ENCODE data around the gene MAP6.

Gene MAP6

DNA sequence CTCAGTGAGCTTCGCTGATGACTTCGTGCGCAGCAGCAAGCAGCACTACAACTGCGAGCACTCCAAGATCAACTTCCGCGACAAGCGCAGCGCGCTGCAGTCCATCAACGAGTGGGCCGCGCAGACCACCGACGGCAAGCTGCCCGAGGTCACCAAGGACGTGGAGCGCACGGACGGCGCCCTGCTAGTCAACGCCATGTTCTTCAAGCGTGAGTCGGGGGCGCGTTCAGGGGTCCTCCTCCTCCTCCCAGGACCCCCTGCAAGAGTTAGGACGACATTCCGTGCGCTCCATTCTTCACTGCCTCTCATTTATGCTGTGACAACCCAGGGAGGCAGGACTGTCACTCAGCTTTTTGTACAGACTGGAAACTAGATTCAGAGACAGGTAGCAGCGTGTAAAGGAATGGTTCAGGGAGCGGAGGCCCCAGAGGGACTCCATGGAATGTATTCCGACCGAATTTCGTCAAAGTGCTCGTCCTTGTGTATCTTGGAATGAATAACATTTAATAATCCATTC lies 102.0 kb downstream of the MAP6 start:
- DNase-seq (ENCODE audit: low read depth), result no peak

DNA sequence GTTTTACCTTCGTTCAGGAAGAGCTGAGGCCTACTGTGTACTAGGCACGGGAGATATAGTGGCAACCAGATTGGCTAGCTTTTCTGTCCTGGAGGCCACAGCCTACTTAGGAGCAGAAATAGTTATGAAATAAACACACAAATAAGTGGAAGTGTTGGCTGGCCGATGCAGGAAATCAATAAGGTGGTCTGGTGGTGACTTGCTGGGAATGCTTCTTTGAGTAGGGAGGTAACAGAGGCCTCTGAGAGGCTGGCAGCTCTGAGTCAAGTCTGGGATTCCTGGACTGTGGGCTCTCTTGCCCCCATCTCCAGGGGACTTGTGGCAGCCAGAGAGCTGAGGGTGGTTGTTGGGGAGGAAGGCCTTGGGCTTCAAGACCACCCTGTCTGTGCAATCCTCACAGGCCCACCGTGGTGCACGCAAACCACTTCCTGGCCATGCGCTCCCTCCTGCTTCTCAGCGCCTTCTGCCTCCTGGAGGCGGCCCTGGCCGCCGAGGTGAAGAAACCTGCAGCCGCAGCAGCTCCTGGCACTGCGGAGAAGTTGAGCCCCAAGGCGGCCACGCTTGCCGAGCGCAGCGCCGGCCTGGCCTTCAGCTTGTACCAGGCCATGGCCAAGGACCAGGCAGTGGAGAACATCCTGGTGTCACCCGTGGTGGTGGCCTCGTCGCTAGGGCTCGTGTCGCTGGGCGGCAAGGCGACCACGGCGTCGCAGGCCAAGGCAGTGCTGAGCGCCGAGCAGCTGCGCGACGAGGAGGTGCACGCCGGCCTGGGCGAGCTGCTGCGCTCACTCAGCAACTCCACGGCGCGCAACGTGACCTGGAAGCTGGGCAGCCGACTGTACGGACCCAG lies 102.7 kb downstream of the MAP6 start:
- no peak for DNase-seq (ENCODE audit: low read depth)

DNA sequence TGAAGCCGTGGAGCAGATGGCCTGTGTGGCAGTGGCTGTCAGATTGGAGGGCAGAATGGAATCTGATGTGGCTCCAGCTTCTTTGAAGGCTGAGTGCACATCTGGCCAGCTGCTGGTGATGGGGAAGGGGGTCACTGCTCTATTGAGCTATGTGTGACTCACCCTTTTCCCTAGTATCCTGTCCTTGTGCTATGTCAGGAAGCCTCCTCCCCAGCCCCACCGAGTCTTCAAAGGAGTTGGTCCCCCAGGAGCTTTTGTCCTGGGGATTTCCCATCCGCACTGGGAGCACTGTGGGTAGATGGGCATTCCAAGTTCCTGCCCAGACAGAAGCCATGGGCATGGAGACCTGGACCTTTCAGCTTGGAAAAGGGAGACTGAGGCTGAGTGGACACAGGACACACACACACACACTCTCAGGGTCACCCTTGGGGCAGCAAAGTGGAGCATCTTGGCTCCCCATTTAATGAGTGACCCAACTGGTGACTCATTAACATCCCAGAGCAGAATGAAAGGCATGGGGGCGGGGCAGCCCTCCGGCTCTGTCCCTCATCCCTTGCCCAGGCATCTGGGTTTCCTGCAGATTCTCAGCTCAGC lies 103.5 kb downstream of the MAP6 start:
- DNase-seq (ENCODE audit: low read depth), result no peak

DNA sequence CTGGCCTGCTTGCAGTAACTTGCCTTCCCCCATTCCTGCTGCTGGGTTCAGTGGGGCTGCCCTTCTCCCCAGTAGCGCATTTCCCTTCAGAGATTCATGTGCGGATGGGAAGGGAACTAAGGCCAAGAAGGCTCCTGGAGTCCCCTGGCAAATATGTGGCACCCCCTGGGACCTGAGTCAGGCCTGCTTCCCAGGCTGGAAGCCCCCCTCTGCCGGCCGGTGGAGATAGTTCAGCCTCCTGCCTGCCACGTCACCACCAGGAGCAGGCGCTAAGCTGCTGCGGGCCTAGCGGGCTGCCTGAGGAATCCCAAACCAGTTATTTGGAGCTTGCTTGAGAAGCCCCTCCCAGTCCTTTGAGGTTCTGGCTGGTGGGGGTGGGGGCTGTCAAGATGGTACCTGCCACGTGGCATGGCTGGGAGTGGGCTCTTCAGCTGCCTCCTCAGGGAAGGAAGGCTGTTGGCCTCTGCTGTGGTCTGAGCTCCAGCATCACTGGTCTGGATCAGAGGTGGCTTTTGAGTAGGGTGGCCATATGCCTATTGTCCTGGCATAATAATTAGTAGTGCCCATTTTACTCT lies 104.8 kb downstream of the MAP6 start:
- no peak for DNase-seq (ENCODE audit: low read depth)

DNA sequence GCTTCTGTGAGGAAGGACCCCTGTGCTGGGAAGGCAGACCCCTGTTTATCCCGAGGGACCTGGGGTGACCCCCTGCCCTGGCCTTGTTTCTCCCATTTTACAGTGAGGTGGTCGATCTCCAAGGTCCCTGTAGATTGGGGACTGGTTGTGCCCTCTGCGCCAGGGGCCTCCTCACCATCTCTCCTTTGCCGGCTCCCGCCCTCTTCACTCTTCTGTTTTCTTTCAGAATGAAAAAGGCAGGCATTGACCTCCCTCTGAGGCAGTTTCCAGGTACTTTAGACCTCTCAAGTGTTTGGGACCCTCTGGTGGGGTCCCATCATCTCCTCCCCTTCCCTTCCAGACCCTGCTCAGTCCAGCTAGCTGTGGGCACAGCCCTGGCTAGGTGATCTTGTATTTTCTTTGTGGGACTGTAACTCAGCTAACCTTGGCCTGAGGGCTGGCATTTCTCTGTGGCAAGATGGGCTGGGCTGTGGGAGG lies 105.3 kb downstream of the MAP6 start:
- no peak for DNase-seq (ENCODE audit: low read depth)

DNA sequence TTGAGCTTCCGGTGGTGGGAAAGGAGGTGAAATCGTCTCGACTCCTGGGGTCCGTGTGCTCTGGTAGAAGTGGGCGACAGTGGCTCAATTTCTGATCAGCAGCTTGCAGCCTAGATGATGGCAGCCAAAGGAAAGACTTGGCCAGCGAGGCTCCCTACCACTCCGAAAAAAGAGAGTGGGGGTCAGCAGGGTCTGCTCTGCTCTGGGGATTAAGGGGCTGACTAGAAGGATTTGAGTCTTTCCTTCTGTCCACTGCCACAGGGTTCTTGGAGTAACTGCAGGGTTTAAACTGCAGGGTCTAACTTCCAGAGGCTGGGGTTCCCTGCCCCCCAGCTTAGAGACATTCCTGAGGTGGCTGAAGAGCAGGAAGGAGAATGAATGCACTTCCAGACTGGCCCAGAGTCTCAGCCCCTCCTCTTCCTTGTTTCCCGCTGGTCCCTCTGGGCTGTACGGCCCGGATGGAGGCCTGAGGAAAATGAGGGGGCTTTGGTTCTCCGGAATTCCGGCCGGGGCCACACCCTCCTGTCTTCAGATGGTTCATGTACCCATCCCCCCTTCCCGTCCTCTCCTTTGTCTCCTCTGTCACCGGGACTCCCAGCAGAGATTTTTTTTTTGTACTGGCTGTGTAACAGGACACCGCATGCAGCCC lies 105.9 kb downstream of the MAP6 start:
- no peak for DNase-seq (ENCODE audit: low read depth)

DNA sequence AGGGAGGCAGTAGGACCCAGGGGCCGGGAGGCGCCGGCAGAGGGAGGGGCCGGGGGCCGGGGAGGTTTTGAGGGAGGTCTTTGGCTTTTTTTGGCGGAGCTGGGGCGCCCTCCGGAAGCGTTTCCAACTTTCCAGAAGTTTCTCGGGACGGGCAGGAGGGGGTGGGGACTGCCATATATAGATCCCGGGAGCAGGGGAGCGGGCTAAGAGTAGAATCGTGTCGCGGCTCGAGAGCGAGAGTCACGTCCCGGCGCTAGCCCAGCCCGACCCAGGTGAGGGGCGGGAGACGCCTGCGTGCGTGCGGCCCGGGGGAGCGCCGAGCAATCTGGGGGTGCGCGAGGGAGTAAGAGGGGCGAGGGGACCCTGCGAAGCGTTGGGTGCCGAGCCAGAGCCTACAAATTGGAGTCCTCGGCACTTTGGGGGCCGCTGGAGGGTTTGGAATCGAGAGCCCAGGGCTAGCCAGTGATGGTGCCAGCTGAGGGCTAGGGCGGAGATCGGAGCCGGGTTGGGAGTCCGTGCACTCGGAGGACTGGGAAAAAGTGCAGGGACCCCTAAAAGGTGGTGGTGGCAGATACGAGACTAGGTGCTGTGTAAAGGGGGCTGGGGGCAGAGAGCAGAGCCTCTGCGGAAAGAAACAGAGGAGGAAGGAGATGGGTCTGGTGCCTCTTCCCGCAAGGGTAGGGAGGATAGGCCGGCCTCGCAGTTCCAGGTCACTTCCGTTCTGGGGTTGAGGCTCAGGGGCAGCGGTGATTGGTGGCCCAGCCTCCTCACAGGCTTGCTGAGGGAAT lies 106.6 kb downstream of the MAP6 start, which contains the start of gene SERPINH1:
Gene SERPINH1, plus strand, starts transcription at position 206 of the 788 bp plus-strand sequence. CDS start 4,097 bp downstream, outside the sequence.
- DNase-seq (ENCODE audit: low read depth), result peak; percentile 29

DNA sequence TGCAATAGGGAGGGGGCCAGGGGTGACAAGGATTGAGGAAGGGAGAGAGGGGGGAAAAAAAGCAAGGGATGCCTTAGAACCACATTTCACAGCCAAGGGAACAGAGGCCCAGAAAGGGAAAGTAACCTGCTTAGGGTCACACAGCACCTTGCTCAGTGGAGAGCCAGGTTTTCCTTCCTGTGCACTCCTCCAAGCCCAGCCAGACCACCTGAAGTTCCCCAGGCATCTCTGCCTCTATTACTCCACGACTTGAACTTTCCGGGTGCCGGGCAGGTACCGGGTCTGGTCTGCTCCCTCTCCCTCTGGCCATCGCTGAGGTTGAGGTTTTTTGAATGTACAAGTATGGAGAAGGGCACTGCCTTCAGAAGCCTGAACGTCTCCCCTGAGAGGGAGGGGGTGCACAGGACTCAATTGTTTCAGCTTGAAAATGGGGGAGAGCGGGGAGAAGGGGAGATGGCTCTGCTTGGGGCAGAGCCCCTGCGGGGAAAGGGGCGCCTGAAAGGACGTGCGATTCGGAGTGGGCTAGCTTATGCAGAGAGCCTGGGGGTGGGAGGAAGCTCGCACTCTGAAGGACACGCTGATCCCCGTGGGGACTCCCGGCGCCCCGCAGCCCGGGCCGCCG lies 107.3 kb downstream of the MAP6 start:
- no peak for DNase-seq (ENCODE audit: low read depth)

DNA sequence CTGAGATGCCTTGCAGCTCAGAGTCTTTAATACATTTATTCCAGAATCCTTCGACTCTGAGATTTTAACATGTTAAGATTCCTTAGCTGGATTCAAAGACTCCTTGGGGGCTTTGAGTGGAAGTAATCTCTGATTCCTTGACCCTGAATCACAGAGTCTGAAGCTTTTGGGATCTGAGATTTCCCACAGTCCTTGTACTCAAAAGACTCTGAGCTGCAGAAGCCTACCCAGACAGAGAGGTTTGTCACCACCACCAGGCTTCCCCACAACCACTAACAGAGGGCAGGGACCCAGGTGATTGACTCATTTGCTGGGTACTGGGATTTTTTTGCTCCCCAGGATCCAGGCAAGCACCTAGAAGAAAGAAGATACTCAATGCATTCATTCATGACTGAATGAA lies 108.2 kb downstream of the MAP6 start:
- no peak for DNase-seq (ENCODE audit: low read depth)

DNA sequence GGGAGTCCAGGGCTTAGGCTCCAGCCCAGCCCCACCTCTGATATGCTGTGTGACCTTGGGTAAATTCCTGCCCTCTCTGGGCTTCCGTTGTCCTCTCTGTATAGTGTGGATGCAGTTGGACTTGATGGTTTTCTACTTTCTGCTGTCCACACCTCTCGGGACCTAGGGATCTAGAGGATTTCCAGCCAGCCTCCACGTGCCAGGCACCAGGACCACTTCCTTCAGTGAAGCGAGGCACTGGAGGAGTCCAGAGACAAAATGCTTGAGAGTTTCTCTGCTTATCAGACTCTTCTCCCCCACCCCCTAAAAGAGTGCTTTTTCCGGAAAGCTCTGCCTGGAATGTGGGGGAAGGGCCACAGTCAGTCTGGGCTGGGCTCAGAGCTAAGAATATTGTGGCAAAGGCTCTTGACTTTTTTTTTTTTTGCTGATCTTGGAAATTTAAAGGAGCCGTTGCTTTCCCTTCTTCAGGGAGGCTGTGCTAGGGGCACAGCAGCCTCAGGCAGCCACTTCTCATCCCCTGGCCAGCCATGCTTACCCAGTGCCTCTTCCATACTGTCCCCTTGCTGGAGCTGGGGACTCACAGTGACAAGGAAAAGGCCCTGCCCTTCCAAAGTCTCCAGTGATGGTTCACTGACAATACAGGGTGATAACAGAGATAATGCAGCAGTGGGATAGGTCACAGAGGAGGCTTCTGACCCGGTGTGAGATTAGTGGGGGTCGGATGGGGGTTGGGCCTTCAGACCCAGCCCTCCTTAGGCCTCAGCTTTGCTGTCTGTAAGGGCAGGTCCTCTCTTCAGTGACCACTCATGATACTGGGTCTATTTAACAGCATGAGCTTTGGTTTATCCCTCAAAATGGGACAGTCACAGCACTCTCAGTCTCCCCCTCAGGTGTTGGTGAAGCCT lies 109.6 kb downstream of the MAP6 start:
- no peak for DNase-seq (ENCODE audit: low read depth)

DNA sequence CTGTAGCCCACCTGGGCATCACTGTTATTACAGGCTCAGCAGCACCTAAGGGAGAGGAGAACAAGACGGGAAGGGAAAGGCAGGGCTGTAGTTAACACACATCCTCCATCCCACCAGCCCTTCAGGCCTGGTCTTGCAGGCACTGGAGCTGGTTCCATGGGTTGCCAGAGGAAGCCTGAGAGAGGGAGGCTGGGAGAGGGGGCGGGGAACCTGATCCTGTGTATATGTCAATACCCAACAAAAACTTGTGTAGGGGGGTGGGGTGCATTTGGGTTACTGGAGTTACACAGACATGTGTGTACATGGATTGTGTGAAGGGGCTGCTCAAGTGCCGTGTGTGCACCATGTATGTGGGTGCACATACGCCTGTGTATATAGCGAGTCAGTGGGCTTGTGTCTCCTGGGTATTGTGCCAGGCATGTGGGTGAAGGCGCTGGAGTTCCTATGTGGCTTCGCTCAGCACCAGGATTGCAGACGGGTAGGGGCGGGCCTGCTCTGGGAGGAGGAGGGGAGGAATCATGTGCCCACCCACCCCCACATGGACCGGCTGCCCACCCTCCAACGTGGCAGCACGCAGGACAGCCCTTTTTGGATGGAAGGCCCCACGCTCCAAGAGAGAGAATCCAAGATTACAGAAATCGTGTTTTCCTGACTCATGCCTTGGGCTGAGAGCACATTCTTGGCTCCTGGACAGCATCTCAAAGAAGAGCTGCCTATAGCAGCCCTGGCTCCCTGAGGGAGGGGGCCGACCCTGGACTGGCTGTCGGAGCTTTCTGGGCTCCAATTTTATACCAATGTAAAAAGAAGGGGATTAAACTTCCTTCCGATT lies 111.0 kb downstream of the MAP6 start:
- DNase-seq (ENCODE audit: low read depth), result no peak

DNA sequence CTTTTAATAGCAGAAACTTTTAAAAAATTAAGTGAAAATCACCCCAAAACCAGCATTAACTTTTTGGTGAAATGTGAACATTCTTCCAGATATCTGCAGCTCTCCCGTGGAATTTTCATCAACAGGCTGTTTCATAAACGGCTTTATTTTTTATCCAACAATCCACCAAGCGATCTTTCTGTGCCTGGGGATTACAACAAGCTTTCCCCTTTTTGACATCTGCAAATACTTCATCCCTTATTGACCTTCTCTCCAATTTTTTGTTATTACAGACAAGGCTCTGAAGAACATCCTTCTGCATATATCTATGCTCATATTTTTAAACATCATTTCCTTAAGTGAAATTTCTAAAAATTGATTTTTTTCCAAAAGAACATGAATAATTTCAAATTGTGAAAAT lies 112.6 kb downstream of the MAP6 start:
- no peak for DNase-seq (ENCODE audit: low read depth)

DNA sequence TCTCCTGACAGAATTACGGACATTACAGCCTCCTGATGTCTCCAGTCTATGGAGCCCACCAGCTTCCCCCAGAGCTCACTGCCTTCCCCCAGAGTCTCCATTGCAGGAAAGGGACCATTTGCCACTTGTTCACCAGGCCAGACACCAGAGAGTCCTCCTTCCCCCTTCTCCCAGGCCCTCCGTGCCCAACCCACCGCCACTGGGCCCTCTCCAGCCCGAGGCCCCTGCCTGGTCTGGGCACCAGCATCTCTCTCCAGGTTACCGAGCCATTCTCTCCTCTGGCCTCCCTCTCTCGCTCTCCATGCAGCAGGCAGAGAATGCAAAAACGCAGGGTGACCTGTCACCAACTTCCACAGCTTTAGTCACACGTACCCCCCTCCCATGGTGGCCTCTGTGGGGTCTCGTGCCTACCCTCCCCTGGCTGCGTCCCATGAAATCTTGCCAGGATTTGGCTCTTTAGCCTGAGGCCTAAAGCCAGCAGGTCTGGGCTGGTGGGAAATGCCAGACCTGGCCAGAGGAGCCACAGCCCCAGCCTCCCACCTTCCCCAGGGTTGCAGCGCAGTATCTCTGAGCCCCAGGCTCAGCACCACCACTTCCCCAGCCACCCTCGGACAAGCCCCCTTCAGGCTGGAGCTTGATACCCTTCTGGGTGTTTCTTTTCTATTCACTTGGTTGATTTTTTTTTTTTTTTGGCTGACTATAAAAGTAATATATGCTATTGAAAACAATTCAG lies 113.6 kb downstream of the MAP6 start:
- DNase-seq (ENCODE audit: low read depth), result no peak

DNA sequence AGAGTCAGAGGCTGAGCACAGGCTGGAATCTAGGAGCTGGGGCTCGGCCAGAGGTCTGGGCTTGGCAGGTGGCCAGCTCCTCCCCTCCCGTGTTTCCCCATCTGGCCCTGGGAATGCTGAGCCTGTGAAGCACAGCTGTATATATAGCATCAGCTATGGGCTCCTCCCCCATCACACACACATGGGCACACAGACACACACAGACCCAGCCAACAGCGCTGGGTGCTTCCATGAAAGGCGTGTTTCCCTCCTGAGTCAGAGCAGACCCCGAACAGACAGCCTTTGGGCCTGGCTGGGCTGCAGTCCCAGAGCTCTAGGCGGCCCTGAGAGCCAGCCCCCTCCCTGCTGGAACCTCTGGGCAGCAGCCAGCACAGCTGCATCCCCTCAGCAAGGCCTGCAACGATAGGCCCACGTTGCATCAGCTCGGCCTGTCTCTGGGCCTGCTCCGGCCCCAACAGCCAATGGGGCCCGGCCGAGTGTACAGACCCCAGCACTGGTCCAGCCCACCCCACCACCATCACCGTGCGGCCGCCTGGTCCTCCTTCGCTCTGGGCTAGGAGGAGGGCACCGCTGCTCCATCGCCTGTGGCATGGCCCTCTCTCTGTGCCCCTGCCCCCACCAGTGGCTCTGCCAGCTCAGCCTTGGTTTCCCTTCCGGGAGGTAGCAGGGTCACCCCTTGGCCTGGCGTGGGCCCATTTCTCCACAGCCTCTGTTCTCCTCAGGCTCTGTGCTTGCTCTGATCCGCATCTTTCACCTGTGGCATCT lies 114.4 kb downstream of the MAP6 start:
- DNase-seq (ENCODE audit: low read depth), result no peak

DNA sequence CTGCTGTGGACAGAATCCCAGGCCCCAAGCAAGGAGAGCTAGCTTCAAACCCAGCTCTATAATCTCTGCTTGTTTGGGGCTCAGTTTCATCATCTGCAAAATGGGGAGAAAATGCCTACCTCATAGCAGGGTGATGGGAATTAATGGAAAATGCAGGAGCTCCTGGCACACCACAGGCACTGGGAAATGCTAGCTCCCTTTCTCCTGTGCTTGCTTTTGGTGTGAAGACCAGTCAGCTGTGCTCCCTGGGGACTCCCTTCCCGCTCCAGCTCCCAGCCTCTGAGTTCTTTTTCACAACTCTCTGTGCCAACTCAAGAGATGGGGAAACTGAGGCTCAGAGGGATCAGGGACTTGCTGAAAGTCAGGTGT lies 115.0 kb downstream of the MAP6 start:
- DNase-seq (ENCODE audit: low read depth), result no peak

DNA sequence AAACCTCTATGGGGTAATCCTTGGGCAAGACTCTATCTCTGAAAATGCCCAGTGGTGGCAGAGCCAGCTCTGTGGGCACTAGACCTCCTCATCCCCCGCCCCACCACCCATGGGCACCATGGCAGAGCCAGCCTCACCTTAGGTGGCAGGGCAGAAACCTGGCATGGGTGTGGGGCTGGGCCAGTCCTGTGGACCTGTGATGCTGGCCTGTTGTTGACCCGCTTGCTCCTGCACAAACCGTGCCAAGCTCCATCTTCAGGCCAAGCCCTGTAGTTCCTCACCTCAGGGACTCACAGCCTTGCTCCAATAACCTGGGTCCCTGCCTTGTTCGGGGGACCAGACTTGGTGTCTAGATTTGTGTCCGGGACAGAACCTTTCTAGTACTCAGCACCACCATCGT lies 115.7 kb downstream of the MAP6 start:
- DNase-seq (ENCODE audit: low read depth), result no peak

DNA sequence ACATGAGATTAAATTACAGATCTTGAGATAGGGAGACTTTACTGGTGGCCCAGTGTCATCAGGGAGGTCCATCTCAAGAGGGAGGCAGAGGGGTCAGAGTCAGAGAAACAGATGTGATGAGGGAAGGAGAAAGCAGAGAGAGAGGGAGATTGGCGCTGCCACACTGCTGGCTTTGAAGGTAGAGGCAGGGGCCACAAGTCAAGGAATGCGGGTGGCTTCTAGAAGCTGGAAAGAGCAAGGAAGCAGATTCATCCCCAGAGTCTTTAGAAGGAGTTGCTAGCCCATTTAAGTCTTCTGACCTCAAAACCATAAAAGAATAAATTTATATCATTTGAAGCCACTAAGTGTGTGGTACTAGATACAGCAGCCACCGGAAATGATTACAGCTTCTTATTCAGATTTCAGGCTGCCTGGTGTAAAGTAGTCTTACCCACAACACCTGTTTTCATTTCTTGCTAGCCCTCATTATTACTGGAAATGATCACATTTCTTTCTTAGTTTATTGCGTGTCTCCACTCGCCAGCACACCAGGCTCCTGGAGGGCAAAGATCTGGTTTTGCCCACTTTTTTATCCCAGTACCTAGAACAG lies 119.4 kb downstream of the MAP6 start:
- DNase-seq (ENCODE audit: low read depth), result no peak

All from stimulated activated CD4-positive, alpha-beta T cell treated with anti-CD3 and anti-CD28 coated beads, Interleukin-2, amount 100 ng/mL, for 4 hours (primary cell).